Chondrocyte (in vitro differentiated cells): Measurements from ENCODE around the gene RAP1GAP2. TPM values are rescaled to one million over a fixed set of nuclear protein-coding genes. Genes with fewer than 3 reads are reported as not detected.
A peak's percentile ranks its signal among the peaks of the same experiment; 100 is the strongest.
"Not testable (repeated sequence)": the region's sequence is repeated elsewhere in the genome, so short reads cannot be mapped to it uniquely, and the experiment has no call there.

Experiments used
- DNase-seq: peaks from one replicate; pipeline ENCODE4 v3.0.0; 2021; ENCODE audit warnings: mixed read lengths, low spot score
- H3K27ac Mint-ChIP-seq: one replicate; pipeline ENCODE4 v1.8.0; 2021; ENCODE audit warnings: mild to moderate bottlenecking, moderate library complexity, mixed read lengths; ENCODE audit not compliant: unreplicated experiment
- H3K27me3 Mint-ChIP-seq: 2 replicates; pipeline ENCODE4 v1.8.0; 2021; ENCODE audit warnings: low read depth, mixed read lengths
- H3K36me3 Mint-ChIP-seq: 2 replicates; pipeline ENCODE4 v1.8.0; 2021; ENCODE audit warnings: low read depth, mixed read lengths
- H3K4me1 Mint-ChIP-seq: 2 replicates; pipeline ENCODE4 v1.8.0; 2021; ENCODE audit warnings: low read depth, mild to moderate bottlenecking, mixed read lengths
- H3K4me3 Mint-ChIP-seq: one replicate; pipeline ENCODE4 v1.8.0; 2021; ENCODE audit warnings: mild to moderate bottlenecking, moderate library complexity, mixed read lengths; ENCODE audit not compliant: unreplicated experiment
- H3K9me3 Mint-ChIP-seq: 2 replicates; pipeline ENCODE4 v1.8.0; 2021; ENCODE audit warnings: low read depth, mixed read lengths
- CTCF ChIP-seq: fragments of 200-600 bp; sonication (generic); IDR thresholded peaks from 2 replicates; pipeline ENCODE4 v1.5.0; 2021; ENCODE audit warnings: antibody characterized with exemption, mild to moderate bottlenecking, moderate library complexity
- total RNA-seq: library from RNA; stranded (reverse); gene quantifications from 3 replicates; pipeline ENCODE4 v1.2.1, GENCODE V29; 2021

RAP1GAP2 gene
- total RNA-seq, 1 donor from 2014 or later, result 3.4 TPM

- no peaks in the 10 kb centered on the region for H3K9me3 Mint-ChIP-seq
- H3K36me3 Mint-ChIP-seq, result no peaks in the 10 kb centered on the region
- H3K27ac Mint-ChIP-seq, result no peak overlapping the region
- H3K4me3 Mint-ChIP-seq, result no peak overlapping the region
- no peaks in the 10 kb centered on the region for H3K27me3 Mint-ChIP-seq
- peaks cover 4% of the 10 kb centered on the region for H3K4me1 Mint-ChIP-seq
- DNase-seq, result peak; percentile 54
- no peak for TF ChIP-seq CTCF
Measured at GRCh38 chr17:2995886-2996809, 199.9 kb downstream of the RAP1GAP2 start.

- no peak overlapping the region for H3K27ac Mint-ChIP-seq
- TF ChIP-seq CTCF, result no peak
- H3K27me3 Mint-ChIP-seq, result no peaks in the 10 kb centered on the region
- no peaks in the 10 kb centered on the region for H3K9me3 Mint-ChIP-seq
- H3K4me3 Mint-ChIP-seq, result no peak overlapping the region
- H3K36me3 Mint-ChIP-seq, result no peaks in the 10 kb centered on the region
- DNase-seq, result peak; percentile 32
- peaks cover 4% of the 10 kb centered on the region for H3K4me1 Mint-ChIP-seq
Measured at GRCh38 chr17:2996810-2997670, 200.8 kb downstream of the RAP1GAP2 start.

- H3K9me3 Mint-ChIP-seq, H3K27ac Mint-ChIP-seq, H3K36me3 Mint-ChIP-seq, H3K4me1 Mint-ChIP-seq, H3K27me3 Mint-ChIP-seq, H3K4me3 Mint-ChIP-seq, DNase-seq: not testable (repeated sequence)
Measured at GRCh38 chr17:2998469-2998901, 202.2 kb downstream of the RAP1GAP2 start.

- DNase-seq, result peak; percentile 72
Measured at GRCh38 chr17:3002538-3003295, 206.5 kb downstream of the RAP1GAP2 start.

More at GRCh38 chr17:3002538-3003295, 206.5 kb downstream of the RAP1GAP2 start:
- Mint-ChIP-seq H3K4me1 (peaks cover 21% of the 10 kb centered on the region), H3K36me3 (no peaks in the 10 kb centered on the region), H3K27ac (no peak overlapping the region), H3K27me3 (no peaks in the 10 kb centered on the region), H3K4me3 (no peak overlapping the region), H3K9me3 (no peaks in the 10 kb centered on the region)
- TF ChIP-seq CTCF, result no peak
